ENCODE measurements around the gene TMEM109. TPM values are rescaled to one million over a fixed set of nuclear protein-coding genes. Genes with fewer than 3 reads are reported as not detected.
A peak's percentile ranks its signal among the peaks of the same experiment; 100 is the strongest.

Gene TMEM109
- total and polyA plus RNA-seq, 9 of the 15 experiments (the other 6 are each of a cell fraction or from before 2014, with no cell fraction given): 9.2 to 71.3 (median 30.5) TPM

DNA sequence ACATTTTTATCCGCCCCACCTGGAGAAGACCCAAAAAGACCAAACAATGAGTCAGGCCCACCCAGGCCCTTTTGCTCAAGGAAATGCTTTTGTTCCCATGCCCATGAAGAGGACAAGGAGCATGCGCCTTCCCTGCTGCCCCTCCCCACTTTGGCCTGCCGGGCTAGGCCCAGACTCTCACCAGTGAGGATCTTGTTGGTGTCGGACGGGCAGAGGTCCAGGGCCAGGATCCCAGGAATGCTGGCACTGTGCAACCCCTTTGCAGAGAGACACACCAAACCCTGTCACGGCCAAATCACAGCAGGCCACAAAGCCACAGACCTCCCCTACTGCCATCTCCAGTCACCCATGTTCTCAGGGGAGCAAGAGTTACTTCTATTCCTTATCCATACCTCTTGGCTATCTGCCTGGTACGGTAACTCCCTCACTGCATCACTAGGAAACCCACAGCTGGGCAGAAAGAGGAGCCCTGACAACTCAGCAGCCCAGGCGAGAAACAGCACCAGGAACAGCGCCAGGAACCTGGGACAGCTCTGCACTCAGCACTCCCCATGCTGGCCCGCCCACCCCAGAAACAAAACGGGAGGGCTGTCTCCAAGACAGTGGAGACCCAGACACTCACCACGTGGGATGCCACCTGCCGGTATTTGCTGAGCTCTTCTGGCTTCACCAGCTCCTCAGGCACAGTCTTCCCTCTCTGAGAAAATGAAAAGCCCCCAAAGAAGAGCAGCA is 13.1 kb upstream of the TMEM109 start:
- Histone ChIP-seq H3K4me3 (no peak overlapping the region), H3K9ac (ENCODE audit: insufficient read depth in 1 of 2, low read depth in 2 of 2, low read length in 2 of 2) (0 out of 4 replicates have a peak overlapping the region, but pooled peaks of 1 of the 2 experiments have one; percentile 31), H3K27ac (ENCODE audit: extremely low read depth, low read depth, low read length) (no peak overlapping the region), H3K27me3 (ENCODE audit: control insufficient read depth in 2 of 2, insufficient read depth in 2 of 2, low read length in 2 of 2) (no peaks in the 10 kb centered on the region), H3K9me1 (ENCODE audit: control insufficient read depth, insufficient read depth, low read length) (peaks cover 3% of the 10 kb centered on the region), H3K79me2 (ENCODE audit: control insufficient read depth, insufficient read depth, low read length) (peaks cover 37% of the 10 kb centered on the region), H2AFZ (ENCODE audit: low read depth, low read length) (no peak overlapping the region), H3K4me2 (ENCODE audit: insufficient read depth, low read length) (no peak overlapping the region), H3K9me3 (replicated peaks; ENCODE audit: control insufficient read depth, insufficient read depth, low read depth, low read length) (no peaks in the 10 kb centered on the region), H3K36me3 (ENCODE audit: control insufficient read depth, insufficient read depth, low read length) (peaks cover 95% of the 10 kb centered on the region), H3K4me1 (replicated peaks in 1 of 2; ENCODE audit: control insufficient read depth in 2 of 2, insufficient read depth in 2 of 2, low read length in 2 of 2) (peaks cover 0 to 14% of the 10 kb centered on the region in 2 experiments; a peak in 4 of 5 replicates), H4K20me1 (replicated peaks; ENCODE audit: control insufficient read depth, insufficient read depth, low read length) (peaks cover 30% of the 10 kb centered on the region)
- in situ Hi-C loops (cut with MboI) (no loop called here), intact Hi-C loops (cut with micrococcal nuclease) (no loop called here)
- ATAC-seq (no peak), FAIRE-seq (no peak), DNase-seq (ENCODE audit: extremely low read depth in 1 of 4, low spot score in 3 of 4) (no peak)
- 84% methylated on average over 7 of the region's 13 CpGs for WGBS (ENCODE audit: insufficient coverage, low coverage, missing lambda C conversion rate)
- TF ChIP-seq ZNF175 (CRISPR knock-in tag; IDR thresholded peaks at IDR 0.05; ENCODE audit: low read depth) (no peak), FIP1L1 (IDR thresholded peaks at IDR 0.05; ENCODE audit: low read depth, low read length, poor library complexity, severe bottlenecking) (no peak), TAF9B (IDR thresholded peaks at IDR 0.05; ENCODE audit: partially characterized antibody) (no peak), U2AF1 (optimal IDR thresholded peaks at IDR 0.05; ENCODE audit: low read depth, low read length) (no peak), CREBBP (IDR thresholded peaks at IDR 0.05; ENCODE audit: low read depth, low read length) (no peak)
- TF ChIP-seq, protein P1, sequence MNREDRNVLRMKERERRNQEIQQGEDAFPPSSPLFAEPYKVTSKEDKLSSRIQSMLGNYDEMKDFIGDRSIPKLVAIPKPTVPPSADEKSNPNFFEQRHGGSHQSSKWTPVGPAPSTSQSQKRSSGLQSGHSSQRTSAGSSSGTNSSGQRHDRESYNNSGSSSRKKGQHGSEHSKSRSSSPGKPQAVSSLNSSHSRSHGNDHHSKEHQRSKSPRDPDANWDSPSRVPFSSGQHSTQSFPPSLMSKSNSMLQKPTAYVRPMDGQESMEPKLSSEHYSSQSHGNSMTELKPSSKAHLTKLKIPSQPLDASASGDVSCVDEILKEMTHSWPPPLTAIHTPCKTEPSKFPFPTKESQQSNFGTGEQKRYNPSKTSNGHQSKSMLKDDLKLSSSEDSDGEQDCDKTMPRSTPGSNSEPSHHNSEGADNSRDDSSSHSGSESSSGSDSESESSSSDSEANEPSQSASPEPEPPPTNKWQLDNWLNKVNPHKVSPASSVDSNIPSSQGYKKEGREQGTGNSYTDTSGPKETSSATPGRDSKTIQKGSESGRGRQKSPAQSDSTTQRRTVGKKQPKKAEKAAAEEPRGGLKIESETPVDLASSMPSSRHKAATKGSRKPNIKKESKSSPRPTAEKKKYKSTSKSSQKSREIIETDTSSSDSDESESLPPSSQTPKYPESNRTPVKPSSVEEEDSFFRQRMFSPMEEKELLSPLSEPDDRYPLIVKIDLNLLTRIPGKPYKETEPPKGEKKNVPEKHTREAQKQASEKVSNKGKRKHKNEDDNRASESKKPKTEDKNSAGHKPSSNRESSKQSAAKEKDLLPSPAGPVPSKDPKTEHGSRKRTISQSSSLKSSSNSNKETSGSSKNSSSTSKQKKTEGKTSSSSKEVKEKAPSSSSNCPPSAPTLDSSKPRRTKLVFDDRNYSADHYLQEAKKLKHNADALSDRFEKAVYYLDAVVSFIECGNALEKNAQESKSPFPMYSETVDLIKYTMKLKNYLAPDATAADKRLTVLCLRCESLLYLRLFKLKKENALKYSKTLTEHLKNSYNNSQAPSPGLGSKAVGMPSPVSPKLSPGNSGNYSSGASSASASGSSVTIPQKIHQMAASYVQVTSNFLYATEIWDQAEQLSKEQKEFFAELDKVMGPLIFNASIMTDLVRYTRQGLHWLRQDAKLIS (CRISPR knock-in tag; IDR thresholded peaks at IDR 0.05): no peak
- ChIA-PET CTCF (ENCODE audit: low intra/inter-chr PET ratio) (interaction anchor here (1.0 kb wide), 1 partner anchor 126 kb away, joined by 4 read pairs; no protein-coding TSS in a partner anchor), POLR2A (interaction anchor here (0.7 to 1.9 kb wide), 4 partner anchors 13 to 93 kb away, joined by 3 to 7 read pairs (median 3); partner anchors contain the start of gene TMEM109)
- no TSS peak for BruUV-seq (replicated peaks)

All from K562 (cell line).